ENCODE measurements around the gene STAG2.
"Not testable (repeated sequence)": the region's sequence is repeated elsewhere in the genome, so short reads cannot be mapped to it uniquely, and the experiment has no call there.

STAG2 gene

GRCh38 chrX:123961268-123962005, at the start of gene STAG2:
STAG2 (plus strand) TSS chrX:123961706; CDS start chrX:124022628, 60,922 bp downstream.
- DNase-seq, result peak; percentile 20

GRCh38 chrX:123917069-123917468, 44.4 kb upstream of the STAG2 start:
- no peak for DNase-seq

- DNase-seq, result no peak
These were observed 43.3 kb upstream of the STAG2 start for GRCh38 chrX:123918106-123918721.

GRCh38 chrX:123920105-123920785, 41.3 kb upstream of the STAG2 start:
- DNase-seq, result no peak

GRCh38 chrX:123923211-123923610, 38.3 kb upstream of the STAG2 start:
- DNase-seq, result no peak

- no peak for DNase-seq
These were observed 37.3 kb upstream of the STAG2 start for GRCh38 chrX:123924186-123924585.

GRCh38 chrX:123927845-123928244, 33.7 kb upstream of the STAG2 start:
- DNase-seq, result no peak

GRCh38 chrX:123932055-123932454, 29.5 kb upstream of the STAG2 start:
- DNase-seq, result not testable (repeated sequence)

- DNase-seq, result no peak
These were observed 18.4 kb upstream of the STAG2 start for GRCh38 chrX:123943074-123943473.

- no peak for DNase-seq
These were observed 18.0 kb upstream of the STAG2 start for GRCh38 chrX:123943488-123943887.

GRCh38 chrX:123949846-123950245, 11.7 kb upstream of the STAG2 start:
- DNase-seq, result no peak

GRCh38 chrX:123959281-123960063, 2.0 kb upstream of the STAG2 start:
- no peak for DNase-seq

- DNase-seq, result no peak
These were observed 594 bp upstream of the STAG2 start for GRCh38 chrX:123960956-123961267.

GRCh38 chrX:123962006-123962467, 531 bp downstream of the STAG2 start:
- DNase-seq, result no peak

- peak; percentile 71 for DNase-seq
These were observed 1.4 kb downstream of the STAG2 start for GRCh38 chrX:123962794-123963373.

- DNase-seq, result no peak
These were observed 2.8 kb downstream of the STAG2 start for GRCh38 chrX:123964156-123964834.

GRCh38 chrX:123965712-123966111, 4.2 kb downstream of the STAG2 start:
- DNase-seq, result no peak

- no peak for DNase-seq
These were observed 6.0 kb downstream of the STAG2 start for GRCh38 chrX:123967497-123967896.

- no peak for DNase-seq
These were observed 7.0 kb downstream of the STAG2 start for GRCh38 chrX:123968383-123969050.

GRCh38 chrX:123971982-123972381, 10.5 kb downstream of the STAG2 start:
- no peak for DNase-seq

- DNase-seq, result no peak
These were observed 12.4 kb downstream of the STAG2 start for GRCh38 chrX:123973921-123974320.

- no peak for DNase-seq
These were observed 13.7 kb downstream of the STAG2 start for GRCh38 chrX:123975180-123975579.
